ENCODE data around the gene SOX1.

DNA sequence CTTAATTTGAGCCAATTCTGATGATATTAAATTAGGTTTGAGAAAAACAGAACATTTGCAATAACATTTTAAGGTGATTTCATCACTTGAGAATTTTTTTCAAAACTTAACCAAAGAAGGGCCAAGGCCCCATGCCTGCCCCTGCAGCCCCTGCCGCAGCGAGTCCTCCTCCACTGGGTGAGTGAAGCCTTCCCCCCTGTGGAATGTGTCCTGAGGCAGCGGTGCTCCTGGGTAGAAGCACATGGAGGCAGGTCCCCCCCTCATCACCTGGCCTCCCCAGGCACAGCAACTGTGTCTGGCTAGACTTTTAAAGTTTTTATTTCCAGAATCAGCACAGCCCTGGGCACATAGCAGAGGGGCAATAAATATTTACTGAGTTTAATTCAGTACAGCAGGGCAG is 10.8 kb downstream of the SOX1 start:
- TF ChIP-seq, protein P1, sequence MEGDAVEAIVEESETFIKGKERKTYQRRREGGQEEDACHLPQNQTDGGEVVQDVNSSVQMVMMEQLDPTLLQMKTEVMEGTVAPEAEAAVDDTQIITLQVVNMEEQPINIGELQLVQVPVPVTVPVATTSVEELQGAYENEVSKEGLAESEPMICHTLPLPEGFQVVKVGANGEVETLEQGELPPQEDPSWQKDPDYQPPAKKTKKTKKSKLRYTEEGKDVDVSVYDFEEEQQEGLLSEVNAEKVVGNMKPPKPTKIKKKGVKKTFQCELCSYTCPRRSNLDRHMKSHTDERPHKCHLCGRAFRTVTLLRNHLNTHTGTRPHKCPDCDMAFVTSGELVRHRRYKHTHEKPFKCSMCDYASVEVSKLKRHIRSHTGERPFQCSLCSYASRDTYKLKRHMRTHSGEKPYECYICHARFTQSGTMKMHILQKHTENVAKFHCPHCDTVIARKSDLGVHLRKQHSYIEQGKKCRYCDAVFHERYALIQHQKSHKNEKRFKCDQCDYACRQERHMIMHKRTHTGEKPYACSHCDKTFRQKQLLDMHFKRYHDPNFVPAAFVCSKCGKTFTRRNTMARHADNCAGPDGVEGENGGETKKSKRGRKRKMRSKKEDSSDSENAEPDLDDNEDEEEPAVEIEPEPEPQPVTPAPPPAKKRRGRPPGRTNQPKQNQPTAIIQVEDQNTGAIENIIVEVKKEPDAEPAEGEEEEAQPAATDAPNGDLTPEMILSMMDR (tag by site-specific recombination; IDR thresholded peaks at IDR 0.05) = no peak
- TF ChIP-seq ZNF146 (tag by site-specific recombination; IDR thresholded peaks at IDR 0.05) (no peak), ZNF266 (tag by site-specific recombination; IDR thresholded peaks at IDR 0.05; ENCODE audit: low read depth) (no peak), ZSCAN30 (tag by site-specific recombination; IDR thresholded peaks at IDR 0.05) (no peak)
